Activated T-cell treated with anti-CD3 and anti-CD28 coated beads, Interleukin-2, amount 50 U/mL, for 72 hours (primary cell): ENCODE results near the gene DSTN. TPM values are rescaled to one million over a fixed set of nuclear protein-coding genes. Genes with fewer than 3 reads are reported as not detected.

Experiments used
- ATAC-seq, 2 donors: fragments of 150-1000 bp; cut with Tn5 transposase; replicated peaks in 1 of 2; 2 replicates each; pipeline ENCODE4 v1.10.0; 2021; ENCODE audit warnings: moderate library complexity in 2 of 2, mild to moderate bottlenecking in 1 of 2
- DNase-seq, 2 donors: peaks; one replicate each; pipeline ENCODE4 v3.0.0; 2021 to 2022; ENCODE audit warnings: mixed read lengths in 1 of 2
- H3K27ac Mint-ChIP-seq: one replicate; pipeline ENCODE4 v1.8.0; 2022; ENCODE audit warnings: mild to moderate bottlenecking, moderate library complexity, mixed read lengths
- H3K27me3 Mint-ChIP-seq: one replicate; pipeline ENCODE4 v1.8.0; 2022; ENCODE audit warnings: low read depth, mixed read lengths
- H3K36me3 Mint-ChIP-seq, 2 donors: one replicate each; pipeline ENCODE4 v1.8.0; 2022; ENCODE audit warnings: mixed read lengths in 2 of 2, mild to moderate bottlenecking in 1 of 2; ENCODE audit not compliant: insufficient read depth in 2 of 2
- H3K4me1 Mint-ChIP-seq: one replicate; pipeline ENCODE4 v1.8.0; 2022; ENCODE audit warnings: low read depth, mixed read lengths
- H3K4me3 Mint-ChIP-seq, 2 donors: one replicate each; pipeline ENCODE4 v1.8.0; 2022; ENCODE audit warnings: mild to moderate bottlenecking in 2 of 2, mixed read lengths in 2 of 2, moderate library complexity in 2 of 2
- H3K9me3 Mint-ChIP-seq, 2 donors: one replicate each; pipeline ENCODE4 v1.8.0; 2022; ENCODE audit warnings: mixed read lengths in 2 of 2
- total RNA-seq, 2 donors: library from RNA; stranded (reverse); gene quantifications; one replicate each; pipeline ENCODE4 v1.2.3, GENCODE V29; 2022

The DSTN gene
- total RNA-seq, 2 donors from 2014 or later, result 62.8 to 70.4 TPM

DNA sequence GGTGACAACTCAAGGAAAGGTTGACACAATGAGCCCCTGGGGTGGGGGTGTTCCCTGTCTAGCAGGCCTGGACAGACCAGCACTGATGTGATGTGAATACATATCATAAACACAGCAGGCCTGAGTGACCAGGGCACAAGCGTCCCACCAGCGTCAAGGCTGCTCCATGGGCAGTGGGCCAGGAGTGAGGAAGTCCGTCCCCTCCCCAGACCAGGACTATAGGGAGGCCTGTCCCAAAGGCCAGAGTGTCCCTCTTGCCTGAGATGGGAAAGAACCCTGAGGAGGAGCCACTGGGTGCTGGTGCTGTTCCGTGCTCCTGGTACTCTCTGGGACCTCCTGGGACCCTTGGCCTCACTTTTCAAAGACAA is 67.5 kb downstream of the DSTN start:
- H3K36me3 Mint-ChIP-seq, result no peaks in the 10 kb centered on the region
- H3K9me3 Mint-ChIP-seq, result no peaks in the 10 kb centered on the region
- no peak overlapping the region for H3K4me3 Mint-ChIP-seq
- ATAC-seq (no peak), DNase-seq (no peak)
- no peaks in the 10 kb centered on the region for H3K4me1 Mint-ChIP-seq
- H3K27ac Mint-ChIP-seq, result no peak overlapping the region
- no peaks in the 10 kb centered on the region for H3K27me3 Mint-ChIP-seq

DNA sequence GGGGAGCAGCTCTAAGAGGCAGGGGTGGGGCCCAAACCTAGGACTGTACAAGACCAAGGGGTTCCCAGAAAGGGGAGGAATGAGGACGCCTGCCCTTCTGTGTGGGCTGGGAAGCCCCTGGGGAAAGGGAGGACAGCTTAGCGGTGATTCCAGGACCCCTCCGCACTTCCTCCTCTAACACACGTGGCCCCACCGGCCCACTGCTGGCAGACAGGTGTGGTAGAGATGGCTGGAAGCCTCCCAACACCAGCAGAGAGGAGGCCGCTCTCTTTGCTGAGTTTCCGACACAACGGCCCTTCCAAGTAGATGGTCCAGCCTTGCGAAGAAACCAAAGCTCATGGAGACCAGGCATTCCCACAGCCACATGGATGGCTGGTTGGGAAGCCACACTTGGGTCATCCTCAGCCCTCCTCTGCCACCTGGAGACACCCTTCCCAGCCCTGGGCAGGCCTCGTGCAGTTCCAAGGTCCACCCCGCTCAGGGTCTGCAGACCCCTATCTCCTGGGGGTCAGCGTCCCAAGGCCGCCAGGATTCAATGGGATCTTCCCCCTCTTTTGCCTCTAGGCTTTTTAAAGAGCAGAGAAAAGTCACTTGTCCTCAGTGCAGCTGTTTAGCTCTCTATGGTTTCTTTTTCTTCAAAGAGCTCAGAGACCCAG is 68.2 kb downstream of the DSTN start:
- ATAC-seq (no peak), DNase-seq (no peak)
- H3K4me3 Mint-ChIP-seq, result no peak overlapping the region
- H3K27me3 Mint-ChIP-seq, result no peaks in the 10 kb centered on the region
- H3K36me3 Mint-ChIP-seq, result no peaks in the 10 kb centered on the region
- H3K4me1 Mint-ChIP-seq, result no peaks in the 10 kb centered on the region
- H3K27ac Mint-ChIP-seq, result no peak overlapping the region
- no peaks in the 10 kb centered on the region for H3K9me3 Mint-ChIP-seq

DNA sequence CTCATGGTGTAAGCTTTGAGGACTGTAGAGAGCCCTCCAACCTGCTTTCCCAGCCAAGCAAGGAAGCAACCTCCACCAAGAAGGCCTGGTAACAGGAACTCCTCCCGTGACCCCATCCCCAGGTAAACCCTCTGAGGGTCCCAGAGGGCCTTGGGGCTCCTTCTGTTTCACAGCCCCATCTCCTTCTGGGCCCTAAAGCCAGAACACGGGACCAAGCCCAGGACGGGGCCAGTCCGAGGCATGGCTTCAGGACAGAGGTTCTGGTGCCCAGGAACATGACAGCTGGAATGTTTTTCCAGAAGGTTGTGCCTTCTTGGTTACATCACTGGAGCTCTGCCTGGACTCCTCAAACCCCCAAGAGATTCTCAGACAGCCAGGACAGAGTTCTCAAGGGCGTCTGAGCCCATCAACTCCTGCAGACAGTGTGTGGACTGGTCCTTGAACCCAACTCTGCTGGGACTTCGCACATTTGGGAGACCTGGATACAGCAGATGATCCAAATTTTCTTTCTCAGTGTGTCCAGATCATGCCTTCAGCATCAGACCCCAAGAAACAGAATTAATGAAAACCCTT is 69.0 kb downstream of the DSTN start:
- no peaks in the 10 kb centered on the region for H3K27me3 Mint-ChIP-seq
- no peaks in the 10 kb centered on the region for H3K4me1 Mint-ChIP-seq
- H3K9me3 Mint-ChIP-seq, result no peaks in the 10 kb centered on the region
- H3K27ac Mint-ChIP-seq, result no peak overlapping the region
- no peak for DNase-seq
- no peak overlapping the region for H3K4me3 Mint-ChIP-seq
- ATAC-seq, result no peak
- H3K36me3 Mint-ChIP-seq, result no peaks in the 10 kb centered on the region

DNA sequence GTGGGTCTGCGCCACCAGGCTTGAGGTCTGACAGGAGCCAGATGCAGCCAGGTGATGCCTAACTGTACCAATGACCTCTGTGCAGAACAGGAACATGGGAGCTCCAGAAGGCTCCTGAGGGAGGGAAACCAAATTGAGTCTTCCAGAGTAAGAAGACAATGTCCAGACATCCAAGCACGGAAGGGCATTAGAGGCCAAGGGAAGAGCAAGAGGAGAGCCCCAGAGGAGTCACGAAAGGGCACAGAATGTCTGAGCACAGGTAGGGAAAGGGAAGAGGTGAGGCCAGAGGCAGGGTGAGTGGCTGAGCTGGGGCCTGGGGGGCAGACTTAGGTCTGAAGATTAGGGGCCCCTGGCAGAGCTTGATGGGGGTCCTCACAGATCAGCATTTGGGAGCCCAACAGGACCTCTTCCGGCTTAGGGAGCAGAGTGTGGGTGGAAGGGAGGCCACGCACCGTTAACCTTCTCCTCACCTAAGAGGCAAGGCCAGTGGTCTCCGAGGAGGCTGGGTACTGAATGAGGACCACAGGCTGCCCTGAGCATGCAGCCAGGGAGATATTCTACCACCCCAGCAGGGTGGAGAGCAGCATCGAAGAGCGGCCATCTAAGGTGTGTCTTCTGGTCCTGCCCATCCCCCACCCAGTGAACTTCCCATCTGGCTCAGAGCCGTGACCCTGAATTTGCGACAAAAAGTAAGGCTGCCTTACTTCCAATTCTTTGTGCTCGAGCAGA is 70.4 kb downstream of the DSTN start:
- Mint-ChIP-seq H3K27ac (no peak overlapping the region), H3K9me3 (no peaks in the 10 kb centered on the region), H3K4me1 (no peaks in the 10 kb centered on the region), H3K27me3 (no peaks in the 10 kb centered on the region), H3K4me3 (no peak overlapping the region), H3K36me3 (no peaks in the 10 kb centered on the region)
- DNase-seq (no peak), ATAC-seq (no peak)

DNA sequence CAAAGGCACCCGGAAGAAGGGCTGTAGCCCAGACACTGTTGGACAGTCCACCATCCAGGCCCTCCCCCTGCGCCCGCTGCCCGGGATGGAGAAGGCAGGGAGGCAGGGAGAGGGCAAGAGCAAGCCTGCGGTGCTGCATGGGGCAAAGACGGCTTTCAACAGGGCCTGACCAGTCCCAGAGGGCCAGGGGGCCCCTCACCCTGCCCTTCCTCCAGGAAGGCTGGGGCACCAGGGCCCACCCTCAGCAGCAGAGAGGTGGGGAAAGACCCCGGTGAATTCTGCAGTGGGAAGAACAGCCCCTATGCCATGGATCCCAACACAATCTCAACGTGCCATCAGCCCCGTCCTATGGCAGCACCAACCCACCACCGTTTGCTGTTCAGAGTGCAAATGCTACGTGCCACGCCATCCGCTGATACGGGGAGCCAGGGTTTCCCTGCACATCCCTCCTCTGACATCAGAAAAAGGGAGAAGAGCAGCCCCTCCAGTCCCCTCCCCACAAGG is 71.1 kb downstream of the DSTN start:
- Mint-ChIP-seq H3K27ac (no peak overlapping the region), H3K27me3 (no peaks in the 10 kb centered on the region), H3K4me1 (no peaks in the 10 kb centered on the region), H3K36me3 (no peaks in the 10 kb centered on the region), H3K9me3 (no peaks in the 10 kb centered on the region), H3K4me3 (no peak overlapping the region)
- ATAC-seq, result no peak
- no peak for DNase-seq

DNA sequence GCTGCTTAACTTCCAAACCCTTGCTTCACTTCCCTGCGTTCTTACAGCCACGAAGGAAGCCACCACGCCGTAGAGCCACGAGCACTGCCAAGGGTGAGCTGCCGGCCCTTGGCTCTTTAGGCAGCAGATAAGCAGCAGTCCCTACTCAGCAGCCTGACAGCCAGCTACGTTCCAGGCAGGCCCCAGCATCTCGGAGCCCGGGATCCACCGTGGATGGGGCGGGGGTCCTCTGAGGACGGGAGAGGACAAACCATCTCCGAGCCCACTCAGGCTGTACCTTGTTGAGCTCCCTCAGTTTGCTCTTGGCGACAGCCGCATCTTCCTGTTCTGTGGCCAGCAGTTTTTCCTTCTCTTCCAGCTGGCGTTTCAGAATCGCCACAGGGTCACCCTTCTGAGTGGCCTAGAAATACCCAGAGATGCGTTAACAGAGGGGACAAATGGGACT is 71.7 kb downstream of the DSTN start:
- Mint-ChIP-seq H3K9me3 (no peaks in the 10 kb centered on the region), H3K27ac (no peak overlapping the region), H3K4me3 (no peak overlapping the region), H3K4me1 (no peaks in the 10 kb centered on the region), H3K27me3 (no peaks in the 10 kb centered on the region), H3K36me3 (no peaks in the 10 kb centered on the region)
- DNase-seq (no peak), ATAC-seq (no peak)

DNA sequence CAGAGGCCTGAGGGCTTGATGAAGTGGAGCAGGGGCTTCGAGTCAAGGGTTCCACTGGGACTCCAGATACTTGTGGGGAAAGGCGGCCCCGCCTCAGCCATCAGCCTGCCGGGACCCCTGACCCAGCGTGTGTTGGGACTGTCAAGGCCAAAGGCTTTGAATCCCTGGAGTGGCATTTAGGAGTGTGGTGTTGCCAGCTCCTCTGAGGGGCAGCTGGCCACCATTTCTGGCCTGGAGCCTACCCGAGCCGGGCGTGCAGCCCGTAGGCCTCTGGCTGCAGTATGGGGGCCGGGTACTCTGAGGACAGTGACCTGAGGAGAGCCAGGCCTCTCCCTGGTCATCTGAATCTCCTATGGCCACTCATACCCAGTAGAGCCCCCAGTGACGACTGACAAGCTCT is 72.1 kb downstream of the DSTN start:
- DNase-seq (no peak), ATAC-seq (no peak)
- no peak overlapping the region for H3K27ac Mint-ChIP-seq
- no peak overlapping the region for H3K4me3 Mint-ChIP-seq
- no peaks in the 10 kb centered on the region for H3K27me3 Mint-ChIP-seq
- H3K4me1 Mint-ChIP-seq, result no peaks in the 10 kb centered on the region
- no peaks in the 10 kb centered on the region for H3K36me3 Mint-ChIP-seq
- no peaks in the 10 kb centered on the region for H3K9me3 Mint-ChIP-seq

DNA sequence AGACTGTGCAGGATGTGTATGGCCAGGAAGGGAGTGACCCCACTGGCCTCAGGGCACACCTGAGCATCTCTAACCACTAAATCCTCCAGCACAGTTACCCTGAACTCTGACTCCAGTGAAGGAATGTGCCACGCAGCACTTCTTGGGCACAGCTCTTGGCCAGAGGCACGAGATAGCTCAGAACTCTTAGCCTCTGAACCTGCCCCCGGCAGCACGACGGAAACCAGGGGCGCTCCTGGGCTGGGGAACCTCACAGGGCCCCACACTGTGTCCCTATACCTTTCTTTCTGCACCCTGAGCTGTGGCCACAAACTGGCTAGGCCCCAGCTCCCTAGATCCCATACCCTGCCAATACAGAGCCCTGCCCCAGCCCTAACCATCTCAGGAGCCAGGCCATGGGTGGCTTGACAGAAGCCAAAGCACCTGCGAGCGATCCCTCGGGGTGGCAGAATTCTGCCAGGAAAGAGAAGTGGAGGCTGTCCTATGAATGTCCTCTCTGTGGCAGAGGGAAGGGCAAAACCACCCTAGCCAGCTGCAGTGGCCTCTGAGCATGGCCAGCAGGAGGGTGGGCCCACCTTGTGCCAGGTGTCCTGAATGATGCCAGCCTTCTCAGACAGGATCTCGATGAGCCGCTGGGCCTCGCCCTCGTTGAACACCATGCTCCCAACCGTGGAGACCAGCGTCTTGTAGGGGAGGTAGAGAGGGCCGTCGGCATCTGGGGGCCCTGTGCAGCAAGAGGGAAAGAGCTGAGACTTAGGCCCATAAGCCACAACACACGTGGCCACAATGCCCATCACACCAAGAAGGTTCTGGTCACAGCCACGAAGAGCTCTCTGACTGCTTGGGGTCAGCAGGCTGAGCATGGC is 72.8 kb downstream of the DSTN start:
- H3K4me3 Mint-ChIP-seq, result no peak overlapping the region
- DNase-seq (no peak), ATAC-seq (no peak)
- H3K4me1 Mint-ChIP-seq, result no peaks in the 10 kb centered on the region
- H3K27ac Mint-ChIP-seq, result no peak overlapping the region
- H3K9me3 Mint-ChIP-seq, result no peaks in the 10 kb centered on the region
- no peaks in the 10 kb centered on the region for H3K27me3 Mint-ChIP-seq
- no peaks in the 10 kb centered on the region for H3K36me3 Mint-ChIP-seq

DNA sequence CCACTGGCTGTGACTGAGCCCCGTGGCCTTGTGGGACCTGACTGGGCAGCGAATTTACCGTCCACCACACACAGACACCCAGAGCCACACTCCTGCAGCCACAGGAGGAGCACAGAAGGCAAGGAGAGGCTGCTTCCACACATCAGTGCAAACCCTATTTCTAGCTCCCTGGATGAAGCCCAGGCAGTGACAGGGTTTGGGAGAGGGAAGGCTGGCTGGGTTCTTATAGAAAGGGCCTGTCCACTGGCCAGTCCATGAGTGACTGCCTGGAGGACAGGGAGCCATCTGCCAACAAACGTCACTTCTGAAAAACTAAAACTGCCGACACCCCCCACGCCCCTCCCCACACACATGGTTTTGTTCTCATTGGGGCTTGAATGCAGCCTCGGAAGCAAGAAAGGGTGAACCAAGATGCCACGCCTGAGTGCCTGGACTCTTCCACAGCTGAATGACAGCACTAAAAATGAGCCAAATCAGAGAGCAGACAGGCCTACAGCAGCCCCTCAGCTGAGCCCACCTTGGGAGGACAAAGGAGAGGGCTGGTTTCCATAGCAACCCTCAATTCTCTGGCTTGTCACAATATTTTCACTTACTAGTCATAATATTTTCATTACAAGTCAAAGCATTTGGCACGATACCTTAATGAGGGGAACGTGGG is 73.8 kb downstream of the DSTN start:
- H3K27me3 Mint-ChIP-seq, result no peaks in the 10 kb centered on the region
- ATAC-seq (no peak), DNase-seq (no peak)
- peaks cover 5% of the 10 kb centered on the region for H3K4me1 Mint-ChIP-seq
- no peak overlapping the region for H3K4me3 Mint-ChIP-seq
- H3K36me3 Mint-ChIP-seq, result no peaks in the 10 kb centered on the region
- H3K27ac Mint-ChIP-seq, result no peak overlapping the region
- H3K9me3 Mint-ChIP-seq, result no peaks in the 10 kb centered on the region

DNA sequence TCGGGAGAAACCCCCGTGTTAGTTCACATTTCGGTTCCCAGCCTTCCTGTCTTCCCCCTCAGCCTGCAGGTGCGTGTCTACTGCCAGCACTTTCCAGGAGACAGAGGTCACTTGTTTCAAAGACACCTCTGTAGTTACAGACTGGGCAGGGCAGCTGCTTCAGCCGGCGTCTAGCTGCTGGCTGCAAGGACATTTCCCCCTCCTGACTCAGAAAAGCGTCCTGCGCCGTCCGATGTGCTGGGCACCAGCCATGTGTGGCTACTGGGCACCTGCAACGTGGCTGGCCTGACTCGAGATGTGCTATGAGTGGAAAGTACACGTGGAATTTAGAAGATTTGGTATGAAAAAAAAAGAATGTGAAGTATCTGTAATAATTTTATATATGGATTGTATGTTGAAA is 74.6 kb downstream of the DSTN start:
- Mint-ChIP-seq H3K27ac (no peak overlapping the region), H3K4me1 (peaks cover 8% of the 10 kb centered on the region), H3K4me3 (no peak overlapping the region), H3K36me3 (no peaks in the 10 kb centered on the region), H3K9me3 (no peaks in the 10 kb centered on the region), H3K27me3 (no peaks in the 10 kb centered on the region)
- DNase-seq (no peak), ATAC-seq (no peak)

DNA sequence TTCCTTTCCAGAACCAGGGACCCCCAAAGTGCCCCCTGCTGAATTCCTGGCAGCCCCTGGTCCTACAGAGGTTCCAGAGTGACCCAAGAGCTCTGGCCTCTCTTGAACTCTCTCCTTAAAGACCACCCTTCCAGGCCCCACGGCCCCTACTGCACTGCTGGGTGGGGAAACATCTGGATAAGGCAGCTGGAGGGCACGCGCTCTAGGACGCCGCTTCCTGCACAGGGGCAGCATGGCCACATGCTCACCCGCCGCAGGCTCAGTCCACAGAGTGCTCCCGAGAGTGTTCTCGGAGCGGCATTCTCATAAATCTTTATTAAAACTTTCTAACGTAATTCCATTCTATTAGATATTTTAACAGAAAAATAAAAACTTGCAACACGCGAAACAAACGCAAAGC is 75.1 kb downstream of the DSTN start:
- no peaks in the 10 kb centered on the region for H3K36me3 Mint-ChIP-seq
- no peak for DNase-seq
- no peaks in the 10 kb centered on the region for H3K9me3 Mint-ChIP-seq
- H3K27ac Mint-ChIP-seq, result no peak overlapping the region
- H3K27me3 Mint-ChIP-seq, result no peaks in the 10 kb centered on the region
- no peak for ATAC-seq
- peaks cover 8% of the 10 kb centered on the region for H3K4me1 Mint-ChIP-seq
- no peak overlapping the region for H3K4me3 Mint-ChIP-seq

DNA sequence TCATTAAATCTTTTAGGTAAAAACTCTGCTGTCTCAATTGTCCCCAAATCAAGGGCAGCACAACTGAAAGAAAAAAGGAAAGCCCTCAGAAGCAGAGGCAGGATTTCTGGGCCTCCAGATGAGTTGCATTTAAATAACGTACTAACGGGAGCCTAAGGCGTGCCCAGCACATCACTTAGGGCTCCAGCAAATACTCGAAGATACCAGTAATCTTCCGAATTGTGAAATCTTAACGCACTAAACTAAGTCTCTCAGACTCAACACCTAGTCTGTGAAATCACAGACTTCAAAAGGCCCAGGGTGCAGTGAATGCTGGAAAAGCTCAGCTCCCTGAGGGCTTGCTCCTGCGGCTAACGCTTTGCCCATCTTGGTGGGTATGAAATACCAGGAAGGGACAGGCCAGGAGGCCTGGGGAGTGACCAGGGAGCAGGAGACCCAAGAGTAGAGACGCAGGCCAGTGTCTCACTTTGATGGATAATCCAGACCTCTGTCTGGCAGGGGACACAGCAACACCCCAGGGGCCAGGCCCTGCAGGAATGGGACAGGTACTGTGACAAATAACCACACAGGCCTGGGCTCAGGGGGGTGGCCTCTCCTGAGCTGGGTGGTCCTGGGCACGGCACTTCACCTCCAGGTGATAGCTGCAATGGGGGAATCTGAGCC is 75.8 kb downstream of the DSTN start:
- Mint-ChIP-seq H3K4me1 (peaks cover 8% of the 10 kb centered on the region), H3K27me3 (no peaks in the 10 kb centered on the region), H3K9me3 (no peaks in the 10 kb centered on the region), H3K4me3 (no peak overlapping the region), H3K27ac (no peak overlapping the region), H3K36me3 (no peaks in the 10 kb centered on the region)
- DNase-seq (no peak), ATAC-seq (no peak)
